DMS 273 treated with DMSO at 0.1 percent for 48 hours (cell line): ENCODE results near the gene FOXP1.

Experiments
- DNase-seq: peaks from one replicate; lab custom pipeline; 2025; lab: John Stamatoyannopoulos, UW

The FOXP1 gene

DNA sequence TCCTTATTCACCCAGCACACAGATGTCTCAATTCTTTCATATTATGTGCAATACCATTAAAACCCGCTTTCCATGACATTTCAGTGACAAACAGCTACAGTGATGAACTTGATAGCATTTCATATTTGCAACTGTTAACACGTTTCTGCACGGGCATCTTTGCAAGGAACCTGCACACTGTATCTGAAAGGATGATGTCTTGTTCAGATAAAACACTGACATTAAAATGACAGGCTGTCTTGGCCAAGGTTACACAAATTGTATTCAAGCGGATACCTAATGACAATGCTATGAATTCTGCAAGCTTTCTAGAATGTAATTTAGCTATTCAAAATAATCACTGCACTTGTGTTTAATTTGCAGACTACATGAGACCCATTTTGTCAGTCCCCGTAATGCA is 529.2 kb downstream of the FOXP1 start:
- DNase-seq, result no peak

DNA sequence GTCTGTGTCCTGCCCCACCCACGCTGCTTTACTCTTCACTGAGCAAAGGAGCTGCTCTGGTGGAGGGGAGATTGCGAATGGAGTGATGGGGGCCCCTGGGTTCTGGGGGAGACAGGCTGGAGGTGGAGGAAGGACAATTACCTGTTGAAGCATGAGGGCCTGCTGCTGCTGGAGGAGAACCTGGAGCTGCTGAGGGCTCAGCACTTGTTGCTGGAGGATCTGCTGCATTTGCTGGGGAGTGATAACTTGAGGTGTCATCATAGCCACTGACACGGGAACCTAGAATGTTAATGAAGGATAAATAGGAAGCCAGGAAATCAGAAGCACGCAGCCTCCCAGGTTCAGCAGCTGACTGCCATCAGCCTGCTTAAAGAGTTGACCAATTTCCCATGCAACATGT is 530.0 kb downstream of the FOXP1 start:
- DNase-seq, result no peak

DNA sequence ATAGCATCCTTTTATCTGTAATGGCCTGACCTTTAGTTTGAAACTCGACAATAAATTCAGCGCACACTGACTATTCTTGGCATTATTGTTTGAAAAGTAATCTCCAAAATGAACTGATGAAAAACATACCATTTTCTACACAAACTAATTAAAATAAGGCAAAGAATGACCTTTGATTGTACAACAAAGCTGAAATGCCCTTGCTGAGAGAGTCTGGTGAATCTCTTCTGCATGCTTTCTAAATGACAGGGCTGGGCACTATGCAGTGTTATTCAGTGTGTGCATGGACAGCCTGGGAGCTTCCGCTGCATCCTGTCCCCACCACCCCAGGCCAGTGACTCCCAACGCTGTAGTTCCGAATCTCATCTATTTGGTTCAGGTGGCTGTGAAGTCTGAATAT is 530.8 kb downstream of the FOXP1 start:
- no peak for DNase-seq

DNA sequence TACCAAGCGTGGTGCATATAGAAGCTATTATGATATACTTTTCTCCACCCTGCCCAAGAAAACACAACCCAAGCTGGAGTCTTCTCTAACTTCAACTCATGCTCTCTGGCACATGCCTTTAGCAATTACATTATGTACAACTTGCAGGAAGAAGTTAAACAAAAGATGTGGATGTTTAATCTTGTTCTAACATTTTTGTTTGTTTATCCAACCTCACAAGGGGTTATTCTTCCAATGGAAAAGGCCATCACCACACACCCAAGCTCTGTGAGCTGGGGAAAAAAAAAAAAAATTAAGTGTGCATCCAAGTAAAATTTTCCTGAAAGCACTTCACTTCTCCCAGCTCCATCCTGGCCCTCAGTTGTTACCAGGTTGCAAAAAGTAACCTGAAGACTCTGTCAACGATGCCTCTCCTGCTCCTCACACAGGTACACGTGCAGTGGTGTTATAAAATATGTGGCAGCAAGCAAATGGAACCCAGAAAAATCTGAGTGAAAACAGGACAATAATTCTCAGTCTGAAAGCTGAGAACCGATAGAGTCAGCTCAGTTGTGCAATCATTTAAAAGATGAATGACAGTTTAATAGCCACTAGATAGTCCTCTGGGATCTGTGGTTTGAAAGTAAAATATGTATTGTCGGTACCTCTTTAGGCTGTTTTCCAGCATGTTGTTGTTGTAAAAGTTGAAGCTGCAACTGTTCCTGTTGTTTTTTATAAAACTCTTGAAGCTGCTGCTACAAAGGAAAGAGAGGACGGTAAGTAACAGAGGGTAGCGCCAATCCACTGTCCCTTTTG is 531.4 kb downstream of the FOXP1 start:
- DNase-seq, result no peak

DNA sequence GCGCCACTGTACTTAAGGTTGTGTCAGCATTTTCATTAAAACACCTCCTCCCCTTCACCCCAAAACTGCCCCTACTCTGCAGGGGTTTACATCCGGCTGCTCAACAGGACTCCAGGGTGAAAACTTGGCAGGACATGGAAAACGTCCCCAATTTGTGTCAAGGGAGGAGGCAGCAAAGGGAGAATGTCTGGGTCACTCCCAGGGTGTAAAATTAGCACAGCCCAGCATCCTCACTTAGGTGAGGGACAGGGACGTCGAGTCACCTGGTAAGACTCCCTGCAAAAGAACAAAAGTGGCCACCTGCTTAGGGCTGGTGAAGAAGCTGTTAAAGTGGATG is 532.3 kb downstream of the FOXP1 start:
- DNase-seq, result no peak

DNA sequence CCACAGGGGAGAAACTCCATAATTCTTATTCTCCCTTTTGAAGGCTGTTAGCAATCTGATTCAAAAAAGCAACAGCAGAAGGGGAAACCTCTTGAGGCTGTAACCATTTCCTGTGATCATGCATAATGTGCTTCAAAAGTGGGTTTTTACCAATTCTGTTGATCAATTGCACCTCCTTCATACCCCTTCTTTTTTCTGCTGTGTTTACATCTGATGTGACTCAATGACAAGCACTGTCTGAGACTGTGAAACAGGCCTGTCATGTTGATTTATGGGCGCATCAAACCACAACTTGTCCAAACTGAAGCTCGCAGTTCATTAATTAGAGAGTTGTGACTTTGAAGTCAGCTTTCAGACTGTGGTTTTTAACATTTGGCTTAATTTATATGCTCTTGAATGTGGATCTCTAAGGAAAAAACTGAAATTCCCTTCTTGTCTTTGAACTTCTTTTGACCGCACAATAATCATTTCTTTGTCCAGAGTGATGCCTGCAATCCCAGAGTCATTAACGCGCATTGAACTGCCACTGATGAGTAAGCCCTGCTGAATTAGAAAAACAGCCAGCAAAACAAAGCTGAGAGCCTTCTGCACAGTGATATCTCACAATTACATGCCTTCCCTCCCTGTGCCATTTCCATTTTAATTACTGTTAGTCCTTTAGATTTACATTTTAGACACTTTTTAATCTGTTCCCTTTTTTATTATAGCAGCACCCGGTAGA is 532.8 kb downstream of the FOXP1 start:
- DNase-seq, result no peak

DNA sequence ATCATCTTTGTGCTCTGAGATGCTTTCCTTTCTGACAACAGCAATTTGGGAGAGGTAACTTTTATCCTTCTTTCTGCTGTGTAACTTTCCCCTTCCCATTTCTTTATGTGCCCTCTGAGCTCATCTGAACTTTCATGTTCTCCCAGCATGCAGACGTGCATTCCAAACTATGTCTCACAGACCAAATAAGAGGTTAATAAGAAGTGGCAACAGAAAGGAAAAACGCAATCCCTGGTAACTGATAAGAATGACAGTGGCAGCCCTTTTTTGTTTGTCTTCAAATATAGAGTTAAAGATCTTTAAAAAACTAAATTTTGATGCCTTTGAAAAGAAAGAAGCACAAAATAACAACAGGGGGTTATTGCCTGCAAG is 533.4 kb downstream of the FOXP1 start:
- no peak for DNase-seq

DNA sequence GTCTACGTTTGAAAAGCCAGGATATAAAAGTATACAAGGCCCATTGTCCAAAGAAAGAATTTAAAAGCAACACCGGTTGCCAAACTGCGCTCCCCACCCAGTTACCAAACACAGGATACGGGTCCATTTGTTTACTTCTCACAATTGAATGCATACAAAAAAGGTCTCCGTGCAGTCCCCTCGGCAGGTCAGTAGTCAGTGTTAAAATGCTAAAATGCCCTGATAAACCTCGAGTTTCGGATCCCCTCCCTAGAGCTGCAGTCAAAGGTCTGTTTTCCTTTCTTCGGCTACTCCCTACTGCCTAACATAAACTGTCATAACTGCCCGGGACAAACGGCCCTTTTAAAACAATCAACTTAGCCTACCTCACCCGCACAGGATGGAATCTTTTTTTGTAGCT is 534.6 kb downstream of the FOXP1 start:
- no peak for DNase-seq

DNA sequence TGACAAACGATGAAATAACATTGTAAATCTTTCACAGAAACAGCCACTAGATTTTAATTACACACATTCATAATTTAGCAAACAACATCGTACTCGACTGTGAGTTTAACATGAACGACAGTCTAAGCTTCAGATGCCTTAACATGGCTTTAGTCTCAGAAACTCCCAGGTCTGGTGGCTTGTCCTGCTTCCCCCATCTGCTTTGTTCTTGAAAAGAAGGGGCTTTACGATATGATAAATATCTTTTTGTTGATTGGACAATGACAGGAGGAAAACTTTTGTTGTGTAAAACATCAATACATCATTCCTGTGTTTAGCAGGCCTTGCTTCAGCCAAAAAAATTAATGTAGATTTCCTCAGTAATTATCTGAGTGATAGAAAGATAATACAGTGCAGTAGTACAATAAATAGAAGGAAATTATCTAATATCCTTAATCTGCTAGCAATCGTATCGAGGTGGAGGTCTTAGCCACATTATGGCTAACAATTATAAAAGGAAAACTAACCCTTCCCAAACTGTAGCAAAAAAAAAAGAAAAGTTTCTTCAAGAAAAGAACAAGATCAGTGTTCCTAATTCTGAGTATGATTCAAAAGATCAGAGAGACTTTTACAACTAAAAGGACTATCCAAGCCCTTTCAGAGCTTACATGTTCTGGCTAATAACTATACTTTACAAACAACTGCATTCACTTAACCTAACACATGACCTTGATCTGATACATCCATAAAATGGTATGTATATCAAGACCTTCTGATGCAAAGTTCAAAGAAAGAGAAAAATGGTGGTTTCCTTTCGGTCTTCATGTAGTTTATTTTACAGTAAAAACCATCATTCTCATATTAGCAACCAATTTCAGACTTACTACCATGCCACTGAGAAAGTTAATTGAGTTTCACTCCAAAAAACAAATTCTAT is 535.7 kb downstream of the FOXP1 start:
- no peak for DNase-seq

DNA sequence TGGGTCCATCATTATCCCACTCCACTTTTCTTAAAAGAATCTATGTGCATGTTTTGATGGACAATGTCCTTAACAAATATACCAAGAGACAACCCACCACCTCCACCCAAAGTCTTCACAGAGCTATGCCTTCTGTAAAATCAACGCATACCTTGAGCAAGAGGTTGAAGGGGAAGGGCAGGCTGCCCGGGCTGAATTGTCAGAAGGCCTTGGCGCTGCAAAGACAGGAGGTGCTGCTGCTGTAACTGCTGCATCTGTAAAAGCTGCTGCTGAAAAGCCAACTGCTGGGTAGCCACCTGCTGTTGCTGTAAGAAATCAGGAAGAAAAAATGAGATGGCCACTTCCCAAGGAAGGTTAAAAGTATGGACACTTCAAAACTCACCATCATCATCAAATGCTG is 536.7 kb downstream of the FOXP1 start:
- DNase-seq, result no peak

DNA sequence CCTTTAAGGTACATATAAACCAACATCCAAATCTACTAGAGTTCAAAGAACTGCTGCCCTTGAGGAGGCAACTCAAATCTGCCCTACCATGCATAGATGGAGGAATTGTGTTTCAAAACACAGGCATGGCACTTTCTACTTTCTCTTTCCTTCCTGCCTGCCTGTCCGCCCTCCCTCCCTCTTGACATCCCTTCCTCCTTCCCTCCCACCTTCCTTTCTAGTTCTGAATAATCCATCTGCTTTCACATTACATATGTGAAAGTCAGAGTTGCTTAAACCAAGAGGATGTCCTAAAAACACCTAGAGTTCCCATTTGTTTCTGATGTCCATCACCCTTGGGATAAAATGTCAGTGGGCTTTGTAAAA is 537.6 kb downstream of the FOXP1 start:
- DNase-seq, result no peak

DNA sequence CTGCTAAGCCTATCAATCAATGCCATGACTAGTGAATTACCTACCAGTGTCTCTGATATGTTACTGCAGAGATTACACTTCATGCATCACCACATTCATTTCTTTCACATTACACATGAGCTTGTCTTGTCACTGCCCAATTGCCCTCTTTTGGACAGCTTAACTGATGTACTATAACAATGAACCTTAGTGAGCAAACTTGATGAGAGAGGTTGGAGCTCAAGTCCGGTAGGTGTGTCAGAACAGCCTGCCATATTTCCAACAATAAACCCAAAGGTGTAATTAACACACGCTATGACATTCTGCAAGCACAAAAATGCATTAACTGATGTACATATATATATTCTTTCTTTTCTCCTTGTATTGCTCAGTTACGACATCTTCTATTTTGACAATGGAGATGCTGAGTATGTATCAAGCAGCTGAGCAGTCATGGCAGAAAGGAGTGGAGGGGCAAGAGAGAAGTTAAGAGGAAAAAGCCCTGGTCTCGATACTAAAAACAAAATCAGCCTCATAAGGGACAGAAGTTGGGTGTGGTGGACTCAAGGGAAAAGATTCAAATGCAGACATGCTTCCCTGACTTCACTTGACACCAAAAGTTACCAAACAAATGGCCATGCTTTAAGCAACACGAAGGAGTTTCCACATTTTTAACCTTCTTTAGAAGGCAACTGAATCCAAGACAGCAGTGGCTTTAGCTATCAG is 538.2 kb downstream of the FOXP1 start:
- DNase-seq, result no peak

DNA sequence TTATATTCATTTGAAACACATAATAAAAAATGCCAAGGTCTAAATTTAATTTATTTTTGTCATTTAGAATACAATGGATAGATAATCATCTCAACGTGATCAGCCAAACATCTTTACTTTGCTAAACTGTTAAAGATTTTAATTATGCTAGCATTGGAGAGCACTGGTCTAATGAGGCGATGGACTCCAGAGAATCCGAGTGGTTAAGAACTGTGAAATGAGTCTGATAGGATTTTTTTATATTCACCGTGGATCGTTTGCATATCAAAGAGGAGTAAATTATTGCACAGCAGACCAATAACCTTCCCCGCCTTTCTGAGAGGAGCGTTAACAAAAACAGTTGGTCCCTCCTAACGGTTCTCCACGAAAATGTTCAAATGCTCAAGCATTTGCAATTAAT is 540.8 kb downstream of the FOXP1 start:
- DNase-seq, result no peak

DNA sequence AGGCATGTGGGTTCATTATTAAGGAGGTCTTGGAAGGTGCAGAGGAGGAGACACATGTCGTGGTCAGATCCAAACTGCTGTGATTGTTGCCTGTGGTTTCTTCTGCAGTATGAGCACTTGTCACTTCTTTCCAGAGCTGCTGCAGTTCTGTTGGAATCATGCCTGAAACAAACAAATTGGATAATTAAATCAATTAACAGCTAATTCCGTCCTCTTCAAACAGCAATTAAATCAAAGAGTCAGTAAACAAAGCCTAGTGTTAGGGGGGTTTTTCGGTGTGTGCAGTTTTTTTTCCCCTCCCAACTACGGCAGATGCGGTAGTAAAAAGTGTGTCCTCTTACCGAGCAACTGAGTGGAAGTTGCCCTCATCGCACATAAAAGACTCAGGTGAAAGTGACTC is 542.2 kb downstream of the FOXP1 start:
- DNase-seq, result no peak

DNA sequence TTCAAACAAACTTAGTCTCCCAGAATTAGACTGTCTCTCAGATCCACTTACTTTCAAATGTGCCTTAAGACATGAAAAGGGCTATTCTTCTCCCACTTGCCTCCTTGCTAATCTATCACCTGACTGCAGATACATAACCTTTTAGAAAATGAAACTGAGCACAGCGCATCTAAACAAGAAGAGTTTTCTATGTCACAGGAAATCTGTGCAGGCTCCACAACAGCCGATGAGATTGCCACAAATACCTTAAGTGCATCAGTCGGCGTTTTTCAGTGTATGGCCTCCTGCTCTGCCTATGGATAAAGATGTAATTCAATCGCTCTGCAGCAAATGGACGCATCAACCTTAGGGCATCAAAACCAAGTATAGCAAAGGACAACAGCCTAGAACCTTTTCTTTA is 544.2 kb downstream of the FOXP1 start:
- no peak for DNase-seq

DNA sequence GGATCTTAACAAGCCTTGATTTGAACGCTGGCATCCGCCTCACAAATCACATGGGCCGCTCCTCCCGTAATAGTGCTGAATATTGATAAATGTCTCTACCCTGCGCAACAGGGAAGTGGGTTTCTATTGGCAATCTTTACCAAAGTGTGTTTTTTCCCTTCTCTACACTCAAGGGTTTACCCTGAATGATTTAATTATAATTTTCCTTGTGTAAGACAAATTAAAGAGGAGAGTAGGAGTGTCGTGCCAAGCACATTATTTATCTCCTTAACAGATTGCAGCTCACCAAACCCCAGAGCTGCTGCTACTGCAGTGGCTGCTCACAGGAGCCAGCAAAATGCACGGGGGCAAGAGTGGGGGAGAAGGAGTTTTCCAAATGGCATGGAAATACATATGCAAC is 545.8 kb downstream of the FOXP1 start:
- no peak for DNase-seq

DNA sequence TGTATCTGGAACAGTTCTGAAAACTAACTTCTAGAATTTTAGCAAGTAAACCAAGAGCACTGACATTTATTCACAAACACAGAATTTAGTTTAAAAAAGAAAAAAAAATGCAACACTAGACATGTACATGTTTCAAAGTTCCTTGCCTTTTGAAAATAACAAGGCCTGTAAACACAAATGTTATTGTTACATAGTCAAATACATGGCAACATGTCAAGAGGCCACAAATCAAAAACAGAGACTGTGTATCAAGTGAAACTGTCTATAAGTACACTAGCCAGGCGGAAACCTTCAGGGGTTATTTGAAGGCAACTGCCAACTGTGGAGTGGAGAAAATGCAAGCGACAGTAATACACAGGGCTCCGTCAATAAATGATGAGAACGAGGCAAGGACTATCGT is 547.6 kb downstream of the FOXP1 start:
- DNase-seq, result no peak

DNA sequence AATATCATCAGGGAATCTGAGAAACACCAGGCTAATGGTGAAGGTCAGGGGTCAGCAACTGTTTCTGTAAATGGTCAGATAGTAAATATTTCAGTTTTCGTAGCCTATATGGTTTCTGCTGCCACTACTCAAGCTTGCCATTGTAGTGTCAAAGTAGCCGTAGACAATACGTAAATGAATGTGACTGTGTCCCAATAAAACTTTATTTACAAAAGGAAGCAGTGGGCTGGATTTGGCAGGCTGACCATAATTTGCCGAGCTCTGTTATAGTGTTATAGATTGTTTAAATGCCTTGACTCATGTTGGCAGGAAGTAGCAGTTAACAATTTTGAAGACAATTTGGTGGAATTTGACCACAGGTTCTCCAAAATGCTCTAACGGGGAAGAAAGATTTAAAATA is 548.2 kb downstream of the FOXP1 start:
- DNase-seq, result no peak

DNA sequence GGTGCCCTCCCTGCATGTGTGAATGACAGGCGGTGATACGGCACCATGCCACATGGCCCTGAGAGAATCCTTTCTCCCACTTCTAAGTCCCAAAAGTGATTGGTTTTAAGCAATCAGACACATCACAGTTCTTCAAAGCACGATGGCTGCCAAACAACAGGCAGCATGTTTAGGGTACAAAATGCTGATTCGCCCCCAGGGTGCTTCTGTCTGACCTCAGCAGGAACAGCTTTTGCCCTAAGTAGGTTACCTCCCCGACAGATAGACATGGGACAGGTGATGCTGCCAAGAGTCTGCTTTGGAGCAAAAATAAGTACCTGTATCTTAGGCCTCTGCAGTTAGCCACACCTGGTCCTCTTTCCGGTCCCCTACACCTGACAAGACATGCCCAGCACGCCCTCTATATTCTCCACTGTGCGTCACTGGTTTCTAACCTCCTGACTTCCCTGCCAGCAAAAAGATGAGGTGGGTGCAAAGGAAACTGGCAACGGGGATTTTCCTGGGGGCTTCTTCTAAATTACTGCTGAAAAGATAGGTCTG is 549.8 kb downstream of the FOXP1 start:
- no peak for DNase-seq

DNA sequence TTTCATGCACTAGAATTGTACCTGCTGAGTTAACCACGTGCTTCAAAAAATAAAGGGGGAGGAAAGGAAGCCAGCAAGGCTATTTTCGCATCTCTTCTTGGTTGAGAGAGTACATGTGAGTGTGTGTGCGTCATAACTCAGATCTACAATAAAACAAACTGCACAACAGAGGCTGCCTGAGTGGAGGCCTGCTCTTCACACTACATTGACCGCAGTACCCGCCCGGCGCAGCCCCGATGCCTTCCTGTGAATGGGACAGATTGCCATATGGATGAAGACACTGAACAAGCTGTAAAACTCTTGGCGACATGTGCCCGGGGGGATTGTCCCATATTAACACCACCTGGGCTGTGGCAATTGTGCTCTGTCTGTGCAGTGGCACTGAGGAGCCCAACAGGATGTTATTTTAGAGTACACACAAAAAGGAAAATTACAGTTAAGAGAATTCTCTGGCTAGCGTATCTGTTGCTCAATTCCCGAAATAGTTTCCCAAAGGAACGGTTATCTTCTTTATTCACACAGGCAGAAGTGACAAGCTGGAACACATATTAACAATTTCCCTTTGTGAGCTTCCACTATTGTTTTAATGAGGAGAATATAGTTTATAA is 551.5 kb downstream of the FOXP1 start:
- DNase-seq, result no peak

DNA sequence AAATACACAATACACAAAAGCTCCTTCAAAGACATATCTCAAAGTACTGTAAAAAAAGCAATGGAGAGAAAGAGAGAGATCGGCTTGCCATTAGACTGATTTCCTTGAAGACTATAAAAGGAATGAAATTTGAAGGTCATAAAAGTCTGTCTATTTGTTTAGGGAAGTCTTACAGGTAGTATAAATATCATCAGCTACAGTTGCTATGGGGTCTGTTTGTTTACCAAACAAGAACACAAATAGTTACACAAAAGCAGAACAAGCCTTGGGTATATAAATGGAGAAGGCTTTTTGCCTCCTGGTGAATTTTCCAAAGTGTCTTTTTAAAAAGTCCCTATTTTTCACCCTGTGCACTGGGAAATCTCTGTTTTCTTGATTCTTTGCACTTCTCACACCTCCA is 552.3 kb downstream of the FOXP1 start:
- no peak for DNase-seq

DNA sequence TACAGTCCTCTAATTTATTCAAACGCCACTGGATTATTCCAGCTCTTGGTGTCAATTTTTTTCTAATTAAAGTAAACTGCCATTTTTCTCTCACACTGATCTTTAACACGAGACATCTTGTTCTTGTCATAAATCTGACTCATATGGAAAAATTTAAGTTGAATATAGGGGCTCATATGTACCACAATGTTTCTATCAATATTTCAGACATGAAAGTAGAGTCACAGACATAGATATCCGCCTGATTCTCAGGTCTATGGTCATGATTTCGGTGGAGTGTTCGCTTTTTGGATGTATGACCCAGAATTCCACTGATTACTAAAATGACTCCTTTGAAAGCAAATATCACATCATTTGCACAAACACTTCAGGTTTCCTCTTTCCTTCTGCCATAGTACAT is 552.8 kb downstream of the FOXP1 start:
- no peak for DNase-seq
